GM12864 (cell line): Measurements from ENCODE around the gene YOD1.

Experiments
- DNase-seq: peaks from one replicate; pipeline ENCODE4 v3.0.0-alpha.2; 2011; ENCODE audit warnings: low read depth
- H3K4me3 ChIP-seq: 2 replicates; pipeline ENCODE4 v1.5.1; 2011; ENCODE audit warnings: mild to moderate bottlenecking, low read depth, low read length, control low read depth
- TF ChIP-seq, protein P1 (sequence below): IDR thresholded peaks from 2 replicates; pipeline ENCODE4 v1.5.1; 2011; ENCODE audit warnings: low read depth, mild to moderate bottlenecking, moderate library complexity, low read length, control low read depth, inconsistent platforms; ENCODE audit errors: missing control alignments

The YOD1 gene

DNA sequence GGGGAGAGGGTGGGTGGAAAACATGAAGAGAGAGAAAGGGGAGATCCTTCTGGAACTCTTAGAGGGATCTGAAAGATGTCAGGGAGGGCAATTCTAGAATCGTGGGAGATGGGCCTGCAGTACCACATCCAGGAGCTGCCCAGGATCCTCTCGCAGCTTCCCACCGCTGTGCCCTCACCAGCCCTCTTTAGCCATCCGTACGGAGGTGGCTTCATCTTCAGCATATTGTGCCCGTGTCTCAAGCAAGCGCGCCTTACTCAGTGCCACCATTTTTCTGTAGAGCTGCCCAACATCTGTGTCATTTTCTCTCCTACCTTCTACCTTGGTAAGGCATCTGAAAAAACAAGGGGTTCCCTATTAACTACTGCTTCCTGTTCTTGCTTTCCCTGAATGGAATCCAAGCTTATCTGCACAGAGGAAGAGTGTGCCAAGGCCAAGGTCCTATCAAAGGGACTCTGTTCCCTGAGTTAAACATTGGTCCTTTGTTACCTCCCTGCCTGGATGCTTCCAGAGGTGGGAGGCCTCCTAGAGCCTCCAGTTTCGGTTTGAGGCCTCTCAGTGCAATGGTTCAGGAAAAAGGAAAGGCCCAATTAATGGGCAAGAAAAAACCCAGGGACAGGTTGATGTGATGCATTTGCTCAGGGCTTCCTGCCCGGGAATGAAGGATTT is 41.7 kb downstream of the YOD1 start:
- no peak for DNase-seq
- TF ChIP-seq, protein P1, sequence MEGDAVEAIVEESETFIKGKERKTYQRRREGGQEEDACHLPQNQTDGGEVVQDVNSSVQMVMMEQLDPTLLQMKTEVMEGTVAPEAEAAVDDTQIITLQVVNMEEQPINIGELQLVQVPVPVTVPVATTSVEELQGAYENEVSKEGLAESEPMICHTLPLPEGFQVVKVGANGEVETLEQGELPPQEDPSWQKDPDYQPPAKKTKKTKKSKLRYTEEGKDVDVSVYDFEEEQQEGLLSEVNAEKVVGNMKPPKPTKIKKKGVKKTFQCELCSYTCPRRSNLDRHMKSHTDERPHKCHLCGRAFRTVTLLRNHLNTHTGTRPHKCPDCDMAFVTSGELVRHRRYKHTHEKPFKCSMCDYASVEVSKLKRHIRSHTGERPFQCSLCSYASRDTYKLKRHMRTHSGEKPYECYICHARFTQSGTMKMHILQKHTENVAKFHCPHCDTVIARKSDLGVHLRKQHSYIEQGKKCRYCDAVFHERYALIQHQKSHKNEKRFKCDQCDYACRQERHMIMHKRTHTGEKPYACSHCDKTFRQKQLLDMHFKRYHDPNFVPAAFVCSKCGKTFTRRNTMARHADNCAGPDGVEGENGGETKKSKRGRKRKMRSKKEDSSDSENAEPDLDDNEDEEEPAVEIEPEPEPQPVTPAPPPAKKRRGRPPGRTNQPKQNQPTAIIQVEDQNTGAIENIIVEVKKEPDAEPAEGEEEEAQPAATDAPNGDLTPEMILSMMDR, result no peak
- no peak overlapping the region for H3K4me3 ChIP-seq

DNA sequence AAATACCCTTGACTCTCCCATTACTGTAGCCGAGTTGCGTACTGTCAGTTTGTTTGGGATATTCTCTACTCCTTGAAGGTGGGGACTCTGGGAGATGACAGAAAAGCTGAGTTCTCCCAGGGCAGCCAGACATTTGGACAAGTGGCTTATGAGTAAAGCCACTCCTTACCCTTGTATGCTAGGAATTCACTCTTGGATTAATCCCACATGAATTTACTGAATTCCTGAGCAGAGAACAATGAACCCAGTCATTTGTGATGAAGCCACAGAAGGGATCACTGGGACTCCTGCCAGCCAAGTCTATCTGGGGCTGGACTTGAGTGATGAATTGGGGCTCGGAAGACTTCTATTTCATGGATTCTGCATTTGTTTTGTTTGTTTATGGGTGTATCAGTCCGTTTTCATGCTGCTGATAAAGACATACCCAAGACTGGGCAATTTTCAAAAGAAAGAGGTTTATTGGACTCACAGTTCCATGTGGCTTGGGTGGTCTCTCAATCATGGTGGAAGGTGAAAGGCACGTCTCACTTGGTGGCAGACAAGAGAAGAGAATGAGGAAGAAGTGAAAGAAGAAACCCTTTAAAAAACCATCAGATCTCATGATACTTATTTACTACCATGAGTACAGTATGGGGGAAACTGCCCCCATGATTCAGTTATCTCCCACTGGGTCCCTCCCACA is 43.5 kb downstream of the YOD1 start:
- no peak for DNase-seq
- H3K4me3 ChIP-seq, result no peak overlapping the region
- TF ChIP-seq, protein P1, result no peak

DNA sequence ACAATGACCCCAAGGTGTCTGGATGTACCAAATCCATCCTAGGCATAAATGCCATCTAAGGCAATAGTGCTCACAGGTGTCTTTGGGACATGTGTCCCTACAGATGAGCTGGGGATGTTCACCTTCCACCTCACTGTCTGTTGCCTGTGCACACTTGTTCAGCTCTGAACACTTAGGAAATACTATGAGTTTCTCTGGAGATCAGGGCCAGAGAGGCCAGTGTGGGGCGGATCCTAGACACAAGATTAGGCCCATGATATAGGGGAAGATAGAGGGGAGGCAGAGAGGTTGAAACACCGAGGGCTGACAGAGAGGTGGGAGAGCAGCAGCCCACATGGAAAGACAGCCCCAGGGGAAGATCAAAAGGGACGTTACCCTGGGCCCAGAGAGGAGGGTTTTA is 44.1 kb downstream of the YOD1 start:
- DNase-seq, result no peak
- H3K4me3 ChIP-seq, result no peak overlapping the region
- TF ChIP-seq, protein P1, result no peak

DNA sequence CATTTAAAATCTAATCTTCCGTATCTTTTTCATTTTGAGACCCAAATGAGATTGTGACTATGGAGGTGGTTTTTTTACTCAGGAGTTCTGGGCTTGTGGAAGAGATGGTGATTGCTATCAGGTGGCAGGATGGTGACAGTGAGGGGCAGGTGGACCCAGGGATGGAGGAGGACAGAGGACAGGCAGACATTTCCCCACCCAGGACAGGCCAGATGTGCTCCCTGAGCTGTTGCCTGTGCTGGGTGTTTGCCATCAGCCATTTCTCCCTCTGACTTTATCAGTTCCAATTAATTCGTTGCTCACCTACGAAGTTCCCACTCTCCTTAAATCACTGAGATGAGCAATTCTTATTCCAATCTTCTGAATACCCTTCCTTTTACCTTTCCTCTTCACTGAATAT is 44.9 kb downstream of the YOD1 start:
- no peak overlapping the region for H3K4me3 ChIP-seq
- no peak for DNase-seq
- TF ChIP-seq, protein P1, result no peak

DNA sequence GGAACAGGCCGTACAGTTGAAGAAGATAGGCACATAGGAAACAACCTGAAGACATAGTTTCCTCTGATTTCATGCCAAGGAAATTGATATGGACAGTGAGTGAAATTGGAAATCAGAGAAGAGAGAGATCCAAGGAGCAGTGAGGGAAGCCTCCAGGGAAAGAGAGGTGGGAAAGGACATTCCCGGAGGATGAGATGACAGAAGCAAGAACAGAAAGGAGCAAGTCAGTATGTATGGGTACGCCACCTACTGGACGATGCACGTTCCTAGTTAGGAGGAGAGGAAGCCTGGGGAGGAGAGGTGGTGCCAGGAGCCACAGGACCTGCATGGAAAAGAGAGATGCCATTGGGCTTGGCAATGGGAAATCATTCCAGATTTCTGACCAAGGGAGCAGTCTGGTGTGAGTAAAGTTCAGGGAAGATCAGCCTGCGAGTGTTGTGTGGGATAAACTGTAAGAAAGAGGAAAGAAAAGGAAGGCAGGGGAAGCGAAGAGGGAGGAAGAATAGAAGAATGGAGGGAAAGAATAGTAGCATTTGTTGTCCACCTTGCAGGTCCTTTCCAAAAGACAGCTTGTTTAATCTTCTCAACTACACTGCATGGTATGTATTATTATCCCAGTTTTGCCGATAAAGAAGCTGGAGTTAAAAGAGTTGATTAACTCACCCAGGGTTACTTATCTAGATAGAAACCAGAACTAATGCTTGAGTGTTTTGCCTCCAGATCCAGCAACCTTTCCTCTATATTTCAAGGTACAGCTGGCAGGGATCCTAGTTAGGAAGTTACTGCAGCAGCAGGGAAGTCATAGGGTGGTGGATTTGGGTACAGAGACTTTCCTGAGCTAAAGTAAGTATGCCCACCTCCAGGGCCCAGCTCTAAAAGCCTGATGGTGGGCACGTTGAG is 45.8 kb downstream of the YOD1 start:
- no peak overlapping the region for H3K4me3 ChIP-seq
- TF ChIP-seq, protein P1, result peak; percentile 98
- DNase-seq, result no peak

DNA sequence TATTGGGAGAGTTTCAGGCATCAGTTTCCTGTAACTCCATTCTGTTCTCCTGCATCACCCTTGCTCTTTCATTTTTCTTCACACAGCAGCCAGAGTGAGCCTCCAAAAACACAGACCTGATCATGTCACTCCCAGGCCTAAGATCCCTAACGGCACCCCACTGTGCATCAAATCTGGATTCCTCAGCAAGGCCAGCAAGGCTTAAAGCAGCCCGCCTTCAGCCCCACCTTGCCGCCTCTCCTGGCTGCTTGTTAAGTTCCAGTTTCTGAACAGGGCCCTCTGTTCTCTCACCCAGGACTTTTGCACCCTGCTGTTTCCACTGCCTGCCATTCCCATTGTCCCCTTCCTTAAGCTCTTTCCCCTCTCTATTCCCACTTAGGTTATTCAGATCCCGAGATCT is 47.8 kb downstream of the YOD1 start:
- no peak for DNase-seq
- TF ChIP-seq, protein P1, result no peak
- no peak overlapping the region for H3K4me3 ChIP-seq
